ENCODE data around the gene SHROOM1. TPM values are rescaled to one million over a fixed set of nuclear protein-coding genes. Genes with fewer than 3 reads are reported as not detected.

The SHROOM1 gene
- total RNA-seq, 1 donor from 2014 or later, result 24.2 TPM

GRCh38 chr5:132832612-132833011 lies 2.2 kb upstream of the SHROOM1 start:
- intact Hi-C loops (cut with DNase I), result no loop called here
- Histone ChIP-seq H3K4me1 (peaks cover 29% of the 10 kb centered on the region), H3K9me3 (no peaks in the 10 kb centered on the region), H3K36me3 (no peaks in the 10 kb centered on the region), H3K27ac (no peak overlapping the region), H3K27me3 (no peaks in the 10 kb centered on the region), H3K4me3 (no peak overlapping the region)
- DNase-seq (no peak), ATAC-seq (no peak)
- TF ChIP-seq CTCF (IDR thresholded peaks at IDR 0.05), result no peak

- peak overlapping the region; percentile 91 for H3K27ac ChIP-seq
Measured at GRCh38 chr5:132831095-132831860, 831 bp upstream of the SHROOM1 start.

GRCh38 chr5:132829742-132830435 lies 558 bp downstream of the SHROOM1 start:
- no peaks in the 10 kb centered on the region for H3K36me3 ChIP-seq
- peaks cover 29% of the 10 kb centered on the region for H3K4me1 ChIP-seq
- peak; percentile 92 for TF ChIP-seq CTCF (IDR thresholded peaks at IDR 0.05)
- H3K27ac ChIP-seq, result peak overlapping the region; percentile 91
- H3K9me3 ChIP-seq, result no peaks in the 10 kb centered on the region
- DNase-seq, result peak; percentile 93
- intact Hi-C loops (cut with DNase I), result no loop called here
- peak overlapping the region; percentile 73 for H3K4me3 ChIP-seq
- H3K27me3 ChIP-seq, result no peaks in the 10 kb centered on the region
- ATAC-seq, result peak; percentile 89

More at GRCh38 chr5:132831095-132831860, 831 bp upstream of the SHROOM1 start:
- Histone ChIP-seq H3K4me1 (peaks cover 29% of the 10 kb centered on the region), H3K4me3 (peak overlapping the region; percentile 73), H3K36me3 (no peaks in the 10 kb centered on the region), H3K9me3 (no peaks in the 10 kb centered on the region), H3K27me3 (no peaks in the 10 kb centered on the region)
- DNase-seq, result no peak
- TF ChIP-seq CTCF (IDR thresholded peaks at IDR 0.05), result no peak
- intact Hi-C loops (cut with DNase I), result no loop called here
- no peak for ATAC-seq

- Histone ChIP-seq H3K27ac (no peak overlapping the region), H3K9me3 (no peaks in the 10 kb centered on the region), H3K4me1 (peaks cover 29% of the 10 kb centered on the region), H3K4me3 (peak overlapping the region; percentile 73), H3K36me3 (no peaks in the 10 kb centered on the region), H3K27me3 (no peaks in the 10 kb centered on the region)
- DNase-seq, result no peak
- TF ChIP-seq CTCF (IDR thresholded peaks at IDR 0.05), result no peak
- no peak for ATAC-seq
- intact Hi-C loops (cut with DNase I), result no loop called here
Measured at GRCh38 chr5:132828846-132829494, 1.5 kb downstream of the SHROOM1 start.

GRCh38 chr5:132827943-132828673 lies 2.3 kb downstream of the SHROOM1 start:
- DNase-seq, result no peak
- Histone ChIP-seq H3K27me3 (no peaks in the 10 kb centered on the region), H3K4me3 (no peak overlapping the region), H3K36me3 (no peaks in the 10 kb centered on the region), H3K9me3 (no peaks in the 10 kb centered on the region), H3K27ac (no peak overlapping the region), H3K4me1 (peaks cover 29% of the 10 kb centered on the region)
- intact Hi-C loops (cut with DNase I), result no loop called here
- no peak for TF ChIP-seq CTCF (IDR thresholded peaks at IDR 0.05)
- ATAC-seq, result no peak

All from upper lobe of right lung (tissue), 1 donor.